Thyroid gland (tissue), 4 donors: ENCODE data around the gene HLCS.

ENCODE experiments used
- CTCF ChIP-seq, 6 experiments: fragments of 200-600 bp in 3 of 6; fragments of 450-650 bp in 3 of 6; sonication (generic) in 3 of 6; IDR thresholded peaks; one replicate each; pipeline ENCODE4 v1.5.1; 2016 to 2019; ENCODE audit warnings: antibody characterized with exemption in 6 of 6, mild to moderate bottlenecking in 2 of 6, inconsistent platforms in 1 of 6, moderate library complexity in 1 of 6
- POLR2A ChIP-seq, 2 donors: fragments of 450-650 bp; IDR thresholded peaks; one replicate each; pipeline ENCODE4 v1.6.1; 2017; ENCODE audit warnings: antibody characterized with exemption in 2 of 2, mild to moderate bottlenecking in 2 of 2, moderate library complexity in 1 of 2

DNA sequence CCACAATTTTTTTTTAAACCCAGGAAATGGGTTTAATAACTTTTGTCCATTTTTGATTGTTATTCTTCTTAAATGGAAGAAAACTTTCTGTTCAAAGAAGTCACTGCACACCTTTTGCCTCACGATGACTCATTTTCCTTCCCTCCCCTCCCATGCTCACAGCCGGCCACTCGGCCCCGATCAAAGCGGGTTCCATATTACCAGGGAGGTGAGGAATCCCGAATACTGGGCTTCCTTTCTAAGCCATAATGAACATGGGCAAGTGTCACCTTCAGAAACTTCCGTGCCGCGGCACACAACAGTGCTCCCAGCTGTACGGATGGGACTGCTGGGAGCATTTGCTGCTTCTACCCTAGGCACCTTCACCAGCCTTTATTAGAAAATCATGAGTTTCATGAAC, 121.4 kb downstream of the HLCS start:
- TF ChIP-seq CTCF (IDR thresholded peaks at IDR 0.05) (no peak), POLR2A (IDR thresholded peaks at IDR 0.05) (no peak)
